Left ventricle myocardium inferior (tissue), 1 donor: ENCODE measurements around the gene SLC10A4. TPM values are rescaled to one million over a fixed set of nuclear protein-coding genes. Genes with fewer than 3 reads are reported as not detected.

ENCODE experiments used
- DNase-seq: peaks from one replicate; pipeline ENCODE4 v3.0.0-alpha.2; 2020
- H3K27ac ChIP-seq: fragments of 200-600 bp; replicated peaks from 2 replicates; pipeline ENCODE4 v1.8.0; 2021
- H3K27me3 ChIP-seq: fragments of 200-600 bp; 2 replicates; pipeline ENCODE4 v1.8.0; 2021; ENCODE audit warnings: low read depth
- H3K36me3 ChIP-seq: fragments of 200-600 bp; 2 replicates; pipeline ENCODE4 v1.8.0; 2021
- H3K4me1 ChIP-seq: fragments of 200-600 bp; 2 replicates; pipeline ENCODE4 v1.8.0; 2021
- H3K4me3 ChIP-seq: fragments of 200-600 bp; 2 replicates; pipeline ENCODE4 v1.8.0; 2021; ENCODE audit warnings: mild to moderate bottlenecking, moderate library complexity
- H3K9me3 ChIP-seq: fragments of 200-600 bp; replicated peaks from 2 replicates; pipeline ENCODE4 v1.8.0; 2021
- CTCF ChIP-seq: fragments of 200-600 bp; IDR thresholded peaks from 2 replicates; pipeline ENCODE4 v1.8.0; 2021; ENCODE audit warnings: antibody characterized with exemption, mild to moderate bottlenecking, borderline replicate concordance
- intact Hi-C: fragments of 100-400 bp; cut with micrococcal nuclease; formaldehyde crosslinking; loops from one replicate; pipeline ENCODE4 v1.11.0; 2022
- total RNA-seq: library from RNA; stranded (reverse); fragmentation: NEBNext Ultra II Directional; extraction: Animal tissue kit (Norgen Biotek cat#: 25700); gene quantifications from one replicate; pipeline ENCODE4 v1.2.1, GENCODE V29; 2021
- donor health status: DM: no; HTN: yes; CAD: no; lungs with severe emphysema.

SLC10A4 gene
- total RNA-seq, 1 donor from 2014 or later: not detected

DNA sequence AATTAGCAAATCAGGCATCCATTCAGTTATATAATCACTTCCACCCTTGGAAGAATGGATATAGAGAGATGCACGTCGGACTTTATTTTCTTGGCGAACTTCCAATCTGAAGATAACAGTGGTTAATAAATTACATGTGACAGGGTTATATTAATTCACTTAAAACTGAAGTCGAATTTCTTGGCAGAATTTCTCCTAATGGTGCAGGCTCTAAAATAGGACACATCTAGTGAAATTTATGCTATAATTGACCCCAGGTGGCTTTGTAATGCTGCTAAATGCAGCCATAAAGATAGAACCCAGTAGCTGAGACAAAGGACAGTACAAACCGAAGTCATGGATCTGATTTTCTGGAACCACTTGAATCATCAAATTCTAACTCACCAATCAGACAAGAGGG is 20.8 kb upstream of the SLC10A4 start:
- DNase-seq: no peak
- H3K27ac ChIP-seq: no peak overlapping the region
- no peak overlapping the region for H3K4me3 ChIP-seq
- no peaks in the 10 kb centered on the region for H3K4me1 ChIP-seq
- peaks cover 10% of the 10 kb centered on the region for H3K9me3 ChIP-seq
- no peaks in the 10 kb centered on the region for H3K27me3 ChIP-seq
- no peak for TF ChIP-seq CTCF
- intact Hi-C loops: no loop called here
- no peaks in the 10 kb centered on the region for H3K36me3 ChIP-seq

DNA sequence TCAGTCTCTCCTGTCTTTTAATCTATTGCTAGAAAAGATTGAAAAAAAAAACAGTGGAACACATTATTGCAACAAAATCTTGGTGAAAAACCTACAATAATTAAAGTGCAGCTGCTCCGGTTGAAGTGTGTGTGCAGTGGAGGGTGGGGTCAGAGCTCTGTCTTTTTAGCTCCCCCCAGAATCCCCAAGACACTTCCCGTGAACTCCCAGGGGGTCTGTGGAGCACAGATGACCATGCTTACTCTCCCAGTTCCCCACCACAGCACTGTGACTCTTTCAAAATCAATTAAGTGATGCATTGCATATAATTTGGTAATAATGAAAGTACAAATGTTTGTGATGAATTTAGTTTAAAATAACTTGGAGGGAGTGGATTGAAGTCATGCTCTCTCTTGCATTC is 15.7 kb upstream of the SLC10A4 start:
- Histone ChIP-seq H3K27me3 (no peaks in the 10 kb centered on the region), H3K4me1 (no peaks in the 10 kb centered on the region), H3K4me3 (no peak overlapping the region), H3K9me3 (peaks cover 10% of the 10 kb centered on the region), H3K27ac (no peak overlapping the region), H3K36me3 (no peaks in the 10 kb centered on the region)
- DNase-seq: no peak
- TF ChIP-seq CTCF: no peak
- intact Hi-C loops: no loop called here

DNA sequence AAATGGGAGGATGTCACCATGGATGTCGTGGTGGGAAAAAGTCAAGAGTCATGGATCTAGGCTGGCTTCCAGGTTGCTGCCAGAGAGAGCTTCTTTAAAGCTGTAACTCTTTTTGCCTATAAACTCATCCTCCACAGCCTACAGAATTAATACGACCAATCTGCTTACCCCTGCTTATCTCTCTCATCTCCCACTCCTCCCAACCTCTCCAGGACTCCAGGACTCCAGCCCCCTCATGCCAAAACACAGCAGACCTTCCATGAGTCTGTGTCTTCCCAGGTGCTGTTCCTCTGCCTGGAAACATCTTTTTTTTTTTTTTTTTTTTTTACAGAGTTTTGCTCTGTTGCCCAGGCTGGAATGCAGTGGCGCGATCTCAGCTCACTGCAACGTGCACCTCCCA is 15.3 kb upstream of the SLC10A4 start:
- H3K4me1 ChIP-seq: no peaks in the 10 kb centered on the region
- H3K27ac ChIP-seq: no peak overlapping the region

GRCh38 chr4:48470137-48470536 is 13.0 kb upstream of the SLC10A4 start:
- no peak for TF ChIP-seq CTCF
- intact Hi-C loops: no loop called here
- DNase-seq: no peak
- Histone ChIP-seq H3K27me3 (no peaks in the 10 kb centered on the region), H3K36me3 (no peaks in the 10 kb centered on the region), H3K4me1 (no peaks in the 10 kb centered on the region), H3K9me3 (no peaks in the 10 kb centered on the region), H3K4me3 (no peak overlapping the region), H3K27ac (no peak overlapping the region)

More for the DNA sequence above, 15.3 kb upstream of the SLC10A4 start:
- Histone ChIP-seq H3K36me3 (no peaks in the 10 kb centered on the region), H3K9me3 (peaks cover 8% of the 10 kb centered on the region), H3K4me3 (no peak overlapping the region), H3K27me3 (no peaks in the 10 kb centered on the region)
- DNase-seq: no peak
- intact Hi-C loops: no loop called here
- no peak for TF ChIP-seq CTCF

GRCh38 chr4:48470570-48470969 is 12.6 kb upstream of the SLC10A4 start:
- no peak for TF ChIP-seq CTCF
- Histone ChIP-seq H3K4me1 (no peaks in the 10 kb centered on the region), H3K4me3 (no peak overlapping the region), H3K9me3 (no peaks in the 10 kb centered on the region), H3K27ac (no peak overlapping the region), H3K36me3 (no peaks in the 10 kb centered on the region), H3K27me3 (no peaks in the 10 kb centered on the region)
- no peak for DNase-seq
- intact Hi-C loops: no loop called here

GRCh38 chr4:48472794-48473193 is 10.3 kb upstream of the SLC10A4 start:
- H3K4me3 ChIP-seq: no peak overlapping the region
- no peaks in the 10 kb centered on the region for H3K4me1 ChIP-seq
- no peak for DNase-seq
- no peak overlapping the region for H3K27ac ChIP-seq
- intact Hi-C loops: no loop called here
- no peaks in the 10 kb centered on the region for H3K9me3 ChIP-seq
- no peak for TF ChIP-seq CTCF
- H3K27me3 ChIP-seq: no peaks in the 10 kb centered on the region
- H3K36me3 ChIP-seq: no peaks in the 10 kb centered on the region
